Endothelial cell of umbilical vein (primary cell): ENCODE data around the gene OSBPL10. TPM values are rescaled to one million over a fixed set of nuclear protein-coding genes. Genes with fewer than 3 reads are reported as not detected.
"Not testable (repeated sequence)": the region's sequence is repeated elsewhere in the genome, so short reads cannot be mapped to it uniquely, and the experiment has no call there.

ENCODE experiments used
- BruUV-seq: library from RNA; stranded (reverse); fragments of 400-500 nt; replicated peaks from 2 replicates; lab custom pipeline; 2021; lab: Mats Ljungman, UMichigan
- CTCF ChIA-PET: fragments of 300-600, 350-600 bp; sonication (Branson Sonifier 250); formaldehyde crosslinking; loops from one replicate; lab custom pipeline; 2021; ENCODE audit warnings: antibody characterized with exemption, inconsistent platforms; lab: Charles Lee
- POLR2A ChIA-PET: fragments of 300-600, 350-600 bp; sonication (Branson Sonifier 250); formaldehyde crosslinking; loops from one replicate; lab custom pipeline; 2021; ENCODE audit warnings: antibody characterized with exemption, inconsistent platforms; lab: Charles Lee
- DNase-seq: peaks from one replicate; pipeline ENCODE4 v3.0.0-alpha.2; 2011; ENCODE audit warnings: low read depth, low spot score
- FAIRE-seq: peaks from 2 replicates; lab custom pipeline; 2011; peaks lifted over from hg19 to GRCh38; lab: Jason Lieb, UNC
- H2AFZ ChIP-seq: 2 replicates; pipeline ENCODE4 v1.6.0; 2012; ENCODE audit warnings: low read depth, low read length, control low read depth, inconsistent platforms
- H3K27ac ChIP-seq: 2 replicates; pipeline ENCODE4 v1.5.1; 2011; ENCODE audit warnings: low read depth, mild to moderate bottlenecking, control low read depth, low read length, moderate library complexity; ENCODE audit not compliant: insufficient read depth
- H3K27me3 ChIP-seq, 2 experiments: 2 replicates each; pipeline versions ENCODE4 v1.6.0 to v1.6.1; 2011; ENCODE audit warnings: low read length in 2 of 2, mixed read lengths in 1 of 2; ENCODE audit not compliant: control insufficient read depth in 2 of 2, insufficient read depth in 2 of 2
- H3K36me3 ChIP-seq, 2 experiments: 2 replicates in 1 of 2; 3 replicates in 1 of 2; pipeline ENCODE4 v1.5.1; 2011; ENCODE audit warnings: low read length in 2 of 2, mild to moderate bottlenecking in 1 of 2, moderate library complexity in 1 of 2; ENCODE audit not compliant: control insufficient read depth in 2 of 2, insufficient read depth in 2 of 2; ENCODE audit errors: extremely low read depth in 1 of 2
- H3K4me1 ChIP-seq: 3 replicates; pipeline ENCODE4 v1.5.1; 2011; ENCODE audit warnings: mild to moderate bottlenecking, low read length; ENCODE audit not compliant: control insufficient read depth, insufficient read depth; ENCODE audit errors: extremely low read depth
- H3K4me2 ChIP-seq: 2 replicates; pipeline ENCODE4 v1.6.1; 2011; ENCODE audit warnings: low read length, control low read depth, mixed read lengths; ENCODE audit not compliant: insufficient read depth
- H3K4me3 ChIP-seq, 3 experiments: fragments of 200-600 bp in 1 of 3; sonication (generic), shearing (Covaris generic) in 1 of 3; replicated peaks in 1 of 3; 2 replicates each; pipeline ENCODE4 v1.5.1; 2011 to 2016; ENCODE audit warnings: control low read depth in 3 of 3, low read length in 3 of 3, mild to moderate bottlenecking in 2 of 3, inconsistent platforms in 1 of 3, low read depth in 1 of 3, moderate library complexity in 1 of 3; ENCODE audit not compliant: insufficient read depth in 1 of 3
- H3K79me2 ChIP-seq: 2 replicates; pipeline ENCODE4 v1.6.0; 2012; ENCODE audit warnings: low read length, inconsistent platforms; ENCODE audit not compliant: control insufficient read depth, insufficient read depth
- H3K9ac ChIP-seq: replicated peaks from 2 replicates; pipeline ENCODE3; 2011; ENCODE audit warnings: low read length, control low read depth; ENCODE audit not compliant: insufficient read depth; ENCODE audit errors: extremely low read depth
- H3K9me1 ChIP-seq: replicated peaks from 3 replicates; pipeline ENCODE4 v1.6.0; 2011; ENCODE audit warnings: mild to moderate bottlenecking, low read length; ENCODE audit not compliant: control insufficient read depth, insufficient read depth; ENCODE audit errors: extremely low read depth
- H3K9me3 ChIP-seq: replicated peaks from 2 replicates; pipeline ENCODE4 v1.5.1; 2012; ENCODE audit warnings: low read length, inconsistent platforms; ENCODE audit not compliant: control insufficient read depth, insufficient read depth
- H4K20me1 ChIP-seq: replicated peaks from 2 replicates; pipeline ENCODE3; 2011; ENCODE audit warnings: mild to moderate bottlenecking, low read length; ENCODE audit not compliant: control insufficient read depth, insufficient read depth; ENCODE audit errors: extremely low read depth
- EZH2 ChIP-seq: IDR thresholded peaks from 2 replicates; pipeline ENCODE4 v1.6.1; 2012; ENCODE audit warnings: borderline replicate concordance, low read depth, mild to moderate bottlenecking, moderate library complexity, low read length, inconsistent platforms; ENCODE audit not compliant: severe bottlenecking
- FOS ChIP-seq: IDR thresholded peaks from 2 replicates; pipeline ENCODE4 v1.6.1; 2011; ENCODE audit warnings: mild to moderate bottlenecking, low read length, moderate library complexity, borderline replicate concordance; ENCODE audit not compliant: insufficient read depth
- GATA2 ChIP-seq: IDR thresholded peaks from 2 replicates; pipeline ENCODE4 v1.7.0; 2011; ENCODE audit warnings: low read depth, mild to moderate bottlenecking, moderate library complexity, mixed read lengths, low read length; ENCODE audit not compliant: insufficient read length, insufficient read depth
- JUN ChIP-seq: IDR thresholded peaks from 2 replicates; pipeline ENCODE4 v1.6.1; 2011; ENCODE audit warnings: borderline replicate concordance, low read depth; ENCODE audit not compliant: insufficient read length, insufficient read depth
- MYC ChIP-seq: IDR thresholded peaks from one replicate; pipeline ENCODE4 v1.6.1; 2011; ENCODE audit warnings: mild to moderate bottlenecking, low read depth, low read length
- POLR2A ChIP-seq: IDR thresholded peaks from 2 replicates; pipeline ENCODE4 v1.6.1; 2012; ENCODE audit warnings: low read depth, mild to moderate bottlenecking, control low read depth, low read length
- POLR2AphosphoS5 ChIP-seq: IDR thresholded peaks from 2 replicates; pipeline ENCODE4 v1.6.1; 2012; ENCODE audit warnings: low read depth, mild to moderate bottlenecking, control low read depth, low read length, moderate library complexity; ENCODE audit not compliant: insufficient read depth
- dilution Hi-C: fragments of 300-500 bp; cut with MboI; formaldehyde crosslinking; loops from one replicate; pipeline ENCODE4 v1.15.0; 2019; ENCODE audit warnings: low sequenced_read_pairs; ENCODE audit not compliant: extremely low pct_ligation_motif_present
- intact Hi-C: fragments of 100-400 bp; cut with micrococcal nuclease; formaldehyde crosslinking; loops from one replicate; pipeline ENCODE4 v1.10.0; 2022
- polyA plus RNA-seq, 4 experiments: library from polyadenylated mRNA; depleted of rRNA in 3 of 4; stranded (reverse) in 3 of 4; unstranded in 1 of 4; fragments of >200 nt; gene quantifications; 2 replicates each; pipeline versions ENCODE4 v1.2.1 to v1.2.3, GENCODE V29; 2011 to 2012; ENCODE audit warnings: missing spikeins in 1 of 4
- total RNA-seq: library from RNA; stranded (reverse); gene quantifications from 2 replicates; pipeline ENCODE4 v1.2.3, GENCODE V29; 2021
- TF ChIP-seq, protein P1 (sequence below), 2 donors: IDR thresholded peaks; 1 replicate in 1 of 2; 2 replicates in 1 of 2; pipeline ENCODE4 v1.5.1; 2011; ENCODE audit warnings: low read length in 2 of 2, mild to moderate bottlenecking in 2 of 2, moderate library complexity in 2 of 2, control low read depth in 1 of 2, inconsistent platforms in 1 of 2, low read depth in 1 of 2; ENCODE audit not compliant: insufficient read depth in 1 of 2; ENCODE audit errors: extremely low read depth in 1 of 2
- TF ChIP-seq, protein P2 (sequence below): IDR thresholded peaks from 2 replicates; pipeline ENCODE4 v1.6.1; 2011; ENCODE audit not compliant: insufficient read depth, insufficient read length

Gene OSBPL10
- total and polyA plus RNA-seq, 2 donors (not counting 3 experiments of a cell fraction or from before 2014, with no cell fraction given) = 10.8 to 47.6 TPM

DNA sequence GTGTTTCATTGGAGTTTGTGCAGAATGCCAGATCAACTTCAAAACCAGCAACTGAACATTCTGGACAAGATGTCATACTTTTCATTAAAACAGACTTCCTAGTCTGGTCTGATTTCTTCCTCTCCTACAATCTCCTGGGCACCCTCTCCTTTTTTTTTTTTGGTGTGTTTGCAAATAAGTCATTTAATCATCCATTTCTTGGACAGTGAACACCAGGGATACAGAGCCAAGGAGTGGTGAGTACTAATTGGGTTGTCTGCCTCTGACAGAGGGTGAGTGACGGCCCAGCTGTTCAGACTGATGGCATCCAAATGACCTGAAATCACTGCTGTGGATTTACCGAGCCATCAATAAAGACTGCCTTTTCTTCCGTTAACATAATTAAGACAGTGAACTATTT, 290.3 kb downstream of the OSBPL10 start:
- H3K36me3 ChIP-seq = no peaks in the 10 kb centered on the region
- no peaks in the 10 kb centered on the region for H3K9me3 ChIP-seq
- H4K20me1 ChIP-seq = no peaks in the 10 kb centered on the region
- dilution Hi-C loops = no loop called here
- H3K9ac ChIP-seq = no peak overlapping the region
- no peak overlapping the region for H3K27ac ChIP-seq
- no peaks in the 10 kb centered on the region for H3K4me1 ChIP-seq
- ChIA-PET CTCF (no interaction called here), POLR2A (no interaction called here)
- no peaks in the 10 kb centered on the region for H3K79me2 ChIP-seq
- BruUV-seq = no TSS peak
- intact Hi-C loops = no loop called here
- TF ChIP-seq JUN = no peak
- TF ChIP-seq, protein P1, sequence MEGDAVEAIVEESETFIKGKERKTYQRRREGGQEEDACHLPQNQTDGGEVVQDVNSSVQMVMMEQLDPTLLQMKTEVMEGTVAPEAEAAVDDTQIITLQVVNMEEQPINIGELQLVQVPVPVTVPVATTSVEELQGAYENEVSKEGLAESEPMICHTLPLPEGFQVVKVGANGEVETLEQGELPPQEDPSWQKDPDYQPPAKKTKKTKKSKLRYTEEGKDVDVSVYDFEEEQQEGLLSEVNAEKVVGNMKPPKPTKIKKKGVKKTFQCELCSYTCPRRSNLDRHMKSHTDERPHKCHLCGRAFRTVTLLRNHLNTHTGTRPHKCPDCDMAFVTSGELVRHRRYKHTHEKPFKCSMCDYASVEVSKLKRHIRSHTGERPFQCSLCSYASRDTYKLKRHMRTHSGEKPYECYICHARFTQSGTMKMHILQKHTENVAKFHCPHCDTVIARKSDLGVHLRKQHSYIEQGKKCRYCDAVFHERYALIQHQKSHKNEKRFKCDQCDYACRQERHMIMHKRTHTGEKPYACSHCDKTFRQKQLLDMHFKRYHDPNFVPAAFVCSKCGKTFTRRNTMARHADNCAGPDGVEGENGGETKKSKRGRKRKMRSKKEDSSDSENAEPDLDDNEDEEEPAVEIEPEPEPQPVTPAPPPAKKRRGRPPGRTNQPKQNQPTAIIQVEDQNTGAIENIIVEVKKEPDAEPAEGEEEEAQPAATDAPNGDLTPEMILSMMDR (IDR thresholded peaks at IDR 0.05; ENCODE audit: extremely low read depth in 1 of 2, insufficient read depth in 1 of 2, low read depth in 1 of 2, low read length in 2 of 2) = no peak
- TF ChIP-seq FOS = no peak
- TF ChIP-seq MYC = no peak
- no peak for TF ChIP-seq POLR2A
- TF ChIP-seq EZH2 = no peak
- TF ChIP-seq, protein P2, sequence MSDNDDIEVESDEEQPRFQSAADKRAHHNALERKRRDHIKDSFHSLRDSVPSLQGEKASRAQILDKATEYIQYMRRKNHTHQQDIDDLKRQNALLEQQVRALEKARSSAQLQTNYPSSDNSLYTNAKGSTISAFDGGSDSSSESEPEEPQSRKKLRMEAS = no peak
- TF ChIP-seq POLR2AphosphoS5 = no peak
- no peak for TF ChIP-seq GATA2
- no peaks in the 10 kb centered on the region for H3K27me3 ChIP-seq
- no peak for DNase-seq
- H3K4me3 ChIP-seq = no peak overlapping the region
- FAIRE-seq = no peak
- H3K9me1 ChIP-seq = no peaks in the 10 kb centered on the region
- no peak overlapping the region for H3K4me2 ChIP-seq
- no peak overlapping the region for H2AFZ ChIP-seq

DNA sequence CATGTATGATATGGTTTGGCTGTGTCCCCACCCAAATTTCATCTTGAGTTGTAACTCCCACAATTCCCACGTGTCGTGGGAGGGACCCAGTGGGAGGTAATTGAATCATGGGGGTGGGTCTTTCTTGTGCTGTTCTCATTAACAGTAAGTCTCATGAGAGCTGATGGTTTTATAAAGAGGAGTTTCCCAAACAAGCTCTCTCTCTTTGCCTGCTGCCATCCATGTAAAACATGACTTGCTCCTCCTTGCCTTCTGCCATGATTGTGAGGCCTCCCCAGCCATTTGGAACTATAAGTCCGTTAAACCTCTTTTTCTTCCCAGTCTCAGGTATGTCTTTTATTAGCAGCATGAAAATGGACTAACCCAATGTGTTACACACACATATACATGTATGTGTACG, 291.5 kb downstream of the OSBPL10 start:
- H3K27me3 ChIP-seq, dilution Hi-C loops: not testable (repeated sequence)

More for the DNA sequence above, 291.5 kb downstream of the OSBPL10 start:
- H4K20me1 ChIP-seq, H3K4me1 ChIP-seq, FAIRE-seq, intact Hi-C loops, H3K9me3 ChIP-seq, H3K4me3 ChIP-seq, POLR2A ChIA-PET, H2AFZ ChIP-seq, H3K36me3 ChIP-seq, H3K9ac ChIP-seq, H3K79me2 ChIP-seq, H3K9me1 ChIP-seq, DNase-seq, H3K4me2 ChIP-seq, H3K27ac ChIP-seq, BruUV-seq, CTCF ChIA-PET: not testable (repeated sequence)
